H1 (cell line): Measurements from ENCODE around the gene PTBP3. TPM values are rescaled to one million over a fixed set of nuclear protein-coding genes. Genes with fewer than 3 reads are reported as not detected.

ENCODE experiments used
- CTCF ChIA-PET: fragments of 300-600 bp; sonication (Branson Sonifier 250); formaldehyde crosslinking; loops from one replicate; lab custom pipeline; 2021; ENCODE audit not compliant: partially characterized antibody; lab: Charles Lee
- POLR2A ChIA-PET: fragments of 300-600 bp; sonication (Branson Sonifier 250); formaldehyde crosslinking; loops from one replicate; lab custom pipeline; 2021; ENCODE audit warnings: inconsistent platforms; ENCODE audit not compliant: partially characterized antibody; lab: Charles Lee
- DNase-seq, 2 experiments: peaks; one replicate each; pipeline versions ENCODE4 v3.0.0 to v3.0.0-alpha.2; 2010 to 2022; ENCODE audit warnings: low spot score in 2 of 2, low read depth in 1 of 2, mixed read lengths in 1 of 2
- FAIRE-seq: peaks from 2 replicates; lab custom pipeline; 2011; peaks lifted over from hg19 to GRCh38; lab: Jason Lieb, UNC
- H2AFZ ChIP-seq: 2 replicates; pipeline ENCODE4 v1.8.1; 2012; ENCODE audit warnings: low read length, inconsistent platforms
- H2AK5ac ChIP-seq: 2 replicates; pipeline ENCODE4 v1.6.1; 2013; ENCODE audit warnings: low read depth, low read length
- H2BK120ac ChIP-seq: replicated peaks from 2 replicates; pipeline ENCODE3; 2013; ENCODE audit warnings: low read depth, low read length, inconsistent platforms
- H2BK12ac ChIP-seq: 2 replicates; pipeline ENCODE4 v1.6.1; 2013; ENCODE audit warnings: low read depth, low read length
- H2BK15ac ChIP-seq: 2 replicates; pipeline ENCODE4 v1.6.1; 2013; ENCODE audit warnings: low read length
- H2BK20ac ChIP-seq: 2 replicates; pipeline ENCODE4 v1.6.1; 2013; ENCODE audit warnings: low read length
- H2BK5ac ChIP-seq: 2 replicates; pipeline ENCODE4 v1.6.1; 2013; ENCODE audit warnings: low read depth, low read length
- H3K14ac ChIP-seq: 2 replicates; pipeline ENCODE4 v1.6.1; 2013; ENCODE audit warnings: inconsistent platforms; ENCODE audit not compliant: insufficient read length
- H3K18ac ChIP-seq: 2 replicates; pipeline ENCODE4 v1.6.1; 2013; ENCODE audit warnings: low read length; ENCODE audit errors: extremely low read depth
- H3K23ac ChIP-seq: 2 replicates; pipeline ENCODE4 v1.6.1; 2013; ENCODE audit warnings: inconsistent platforms; ENCODE audit not compliant: insufficient read length
- H3K23me2 ChIP-seq: 2 replicates; pipeline ENCODE4 v1.6.1; 2013; ENCODE audit warnings: low read depth, low read length
- H3K27ac ChIP-seq: 2 replicates; pipeline ENCODE4 v1.6.1; 2011; ENCODE audit warnings: low read depth, low read length, inconsistent platforms
- H3K27me3 ChIP-seq, 4 experiments: replicated peaks in 1 of 4; 1 replicate in 1 of 4; 2 replicates in 3 of 4; pipeline versions ENCODE4 v1.6.1 to v1.8.1; 2011 to 2013; ENCODE audit warnings: low read length in 3 of 4, mild to moderate bottlenecking in 3 of 4, inconsistent platforms in 2 of 4, mixed read lengths in 2 of 4, moderate library complexity in 1 of 4; ENCODE audit not compliant: control insufficient read depth in 3 of 4, insufficient read depth in 3 of 4; ENCODE audit errors: extremely low read depth in 1 of 4
- H3K36me3 ChIP-seq, 4 experiments: 2 replicates each; pipeline versions ENCODE4 v1.6.1 to v1.8.1; 2011 to 2013; ENCODE audit warnings: mild to moderate bottlenecking in 4 of 4, low read length in 3 of 4, moderate library complexity in 2 of 4, control low read depth in 1 of 4, inconsistent platforms in 1 of 4; ENCODE audit not compliant: insufficient read depth in 4 of 4, control insufficient read depth in 2 of 4
- H3K4ac ChIP-seq: replicated peaks from 2 replicates; pipeline ENCODE3; 2013; ENCODE audit warnings: low read length, low read depth, mixed read lengths, inconsistent platforms; ENCODE audit not compliant: insufficient read length
- H3K4me1 ChIP-seq, 4 experiments: replicated peaks in 1 of 4; 1 replicate in 1 of 4; 2 replicates in 3 of 4; pipeline versions ENCODE4 v1.6.1 to v1.8.1; 2011 to 2013; ENCODE audit warnings: low read length in 3 of 4, inconsistent platforms in 2 of 4, mixed read lengths in 1 of 4; ENCODE audit not compliant: insufficient read depth in 4 of 4, control insufficient read depth in 3 of 4
- H3K4me2 ChIP-seq, 2 experiments: 2 replicates each; pipeline versions ENCODE4 v1.6.1 to v1.8.1; 2011 to 2013; ENCODE audit warnings: low read depth in 2 of 2, low read length in 2 of 2, control low read depth in 1 of 2, inconsistent platforms in 1 of 2, mild to moderate bottlenecking in 1 of 2; ENCODE audit not compliant: insufficient read depth in 1 of 2
- H3K4me3 ChIP-seq, 4 experiments: fragments of 200-600, 300-600 bp in 1 of 4; sonication (generic), shearing (Covaris generic), sonication (Bioruptor Twin) in 1 of 4; 2 replicates each; pipeline versions ENCODE4 v1.5.1 to v1.8.1; 2011 to 2016; ENCODE audit warnings: low read length in 4 of 4, low read depth in 3 of 4, control low read depth in 2 of 4, inconsistent platforms in 2 of 4, mild to moderate bottlenecking in 2 of 4, mixed read lengths in 1 of 4, moderate library complexity in 1 of 4; ENCODE audit not compliant: insufficient read depth in 2 of 4; ENCODE audit errors: extremely low read depth in 1 of 4
- H3K56ac ChIP-seq: replicated peaks from 2 replicates; pipeline ENCODE3; 2013; ENCODE audit warnings: low read depth, mild to moderate bottlenecking, mixed read lengths, low read length, inconsistent platforms; ENCODE audit not compliant: insufficient read length
- H3K79me1 ChIP-seq: 2 replicates; pipeline ENCODE4 v1.6.1; 2013; ENCODE audit warnings: low read depth, low read length, control low read depth
- H3K79me2 ChIP-seq, 2 experiments: 2 replicates each; pipeline versions ENCODE4 v1.6.1 to v1.8.1; 2012 to 2013; ENCODE audit warnings: low read length in 2 of 2, mild to moderate bottlenecking in 2 of 2, inconsistent platforms in 1 of 2; ENCODE audit not compliant: insufficient read depth in 2 of 2, control insufficient read depth in 1 of 2
- H3K9ac ChIP-seq, 4 experiments: replicated peaks in 1 of 4; 1 replicate in 1 of 4; 2 replicates in 3 of 4; pipeline versions ENCODE4 v1.6.1 to v1.8.1; 2011 to 2013; ENCODE audit warnings: low read depth in 3 of 4, low read length in 3 of 4, control low read depth in 2 of 4, mild to moderate bottlenecking in 2 of 4, moderate library complexity in 2 of 4, inconsistent platforms in 1 of 4; ENCODE audit errors: extremely low read depth in 1 of 4
- H3K9me3 ChIP-seq, 2 experiments: 2 replicates each; pipeline versions ENCODE4 v1.6.1 to v1.8.1; 2012 to 2013; ENCODE audit warnings: mild to moderate bottlenecking in 2 of 2, moderate library complexity in 2 of 2, control low read depth in 1 of 2, inconsistent platforms in 1 of 2, low read depth in 1 of 2, low read length in 1 of 2, mixed read lengths in 1 of 2; ENCODE audit not compliant: insufficient read depth in 2 of 2
- H4K20me1 ChIP-seq, 2 experiments: replicated peaks in 1 of 2; 2 replicates each; pipeline versions ENCODE3 to v1.8.1; 2011 to 2013; ENCODE audit warnings: inconsistent platforms in 2 of 2, low read length in 2 of 2, mild to moderate bottlenecking in 1 of 2; ENCODE audit not compliant: insufficient read depth in 2 of 2, control insufficient read depth in 1 of 2
- H4K5ac ChIP-seq: 2 replicates; pipeline ENCODE4 v1.6.1; 2013; ENCODE audit warnings: low read length, low read depth, mixed read lengths, inconsistent platforms; ENCODE audit not compliant: insufficient read length
- H4K8ac ChIP-seq: 2 replicates; pipeline ENCODE4 v1.8.0; 2013; ENCODE audit warnings: mild to moderate bottlenecking, moderate library complexity, low read length, inconsistent platforms; ENCODE audit not compliant: insufficient read depth; ENCODE audit errors: extremely low read depth
- H4K91ac ChIP-seq: replicated peaks from 2 replicates; pipeline ENCODE3; 2013; ENCODE audit warnings: low read length, mixed read lengths, inconsistent platforms; ENCODE audit not compliant: insufficient read length
- CBX8 ChIP-seq: fragments of 300-800, 300-1000 bp; sonication (generic); IDR thresholded peaks from 2 replicates; pipeline ENCODE4 v1.7.1; 2016; ENCODE audit warnings: low read depth, low read length, borderline replicate concordance
- CEBPB ChIP-seq: IDR thresholded peaks from 2 replicates; pipeline ENCODE4 v1.6.1; 2012; ENCODE audit warnings: low read depth, low read length
- CHD1 ChIP-seq: IDR thresholded peaks from 2 replicates; pipeline ENCODE4 v1.6.1; 2012; ENCODE audit warnings: low read depth, low read length, improper control_type of control experiment
- CREB1 ChIP-seq: IDR thresholded peaks from 2 replicates; pipeline ENCODE4 v1.6.1; 2012; ENCODE audit warnings: inconsistent platforms
- E2F6 ChIP-seq: IDR thresholded peaks from 2 replicates; pipeline ENCODE4 v1.6.1; 2012; ENCODE audit warnings: inconsistent platforms
- HDAC2 ChIP-seq, 2 experiments: fragments of 300-600 bp in 1 of 2; sonication (generic) in 1 of 2; IDR thresholded peaks; 2 replicates each; pipeline ENCODE4 v1.6.1; 2011 to 2012; ENCODE audit warnings: low read depth in 2 of 2, low read length in 2 of 2, mild to moderate bottlenecking in 2 of 2, moderate library complexity in 2 of 2, borderline replicate concordance in 1 of 2, inconsistent platforms in 1 of 2
- HDAC6 ChIP-seq: IDR thresholded peaks from one replicate; pipeline ENCODE4 v1.7.1; 2012; ENCODE audit warnings: low read depth, mild to moderate bottlenecking, inconsistent platforms, low read length, moderate library complexity
- KDM1A ChIP-seq: fragments of 200-600, 300-600 bp; sonication (generic); IDR thresholded peaks from 2 replicates; pipeline ENCODE4 v1.7.1; 2016; ENCODE audit warnings: mild to moderate bottlenecking, low read length, borderline replicate concordance
- KDM4A ChIP-seq: IDR thresholded peaks from one replicate; pipeline ENCODE4 v1.7.1; 2012; ENCODE audit warnings: low read depth, mild to moderate bottlenecking, moderate library complexity, low read length, inconsistent platforms; ENCODE audit not compliant: severe bottlenecking
- KDM5A ChIP-seq: fragments of 200-600 bp; IDR thresholded peaks from 2 replicates; pipeline ENCODE4 v1.7.1; 2012; ENCODE audit warnings: mild to moderate bottlenecking, low read length, inconsistent platforms, mixed read lengths
- POLR2AphosphoS5 ChIP-seq: IDR thresholded peaks from 2 replicates; pipeline ENCODE4 v1.6.1; 2011; ENCODE audit warnings: low read depth, low read length
- RAD21 ChIP-seq, 2 experiments: IDR thresholded peaks in 1 of 2; conservative IDR thresholded peaks in 1 of 2; 2 replicates each; pipeline ENCODE4 v1.6.1; 2011; ENCODE audit warnings: low read depth in 2 of 2, low read length in 2 of 2, improper control_type of control experiment in 1 of 2, inconsistent platforms in 1 of 2, mild to moderate bottlenecking in 1 of 2, moderate library complexity in 1 of 2
- RFX5 ChIP-seq: IDR thresholded peaks from 2 replicates; pipeline ENCODE4 v1.6.1; 2011; ENCODE audit warnings: low read depth, low read length, improper control_type of control experiment, borderline replicate concordance
- SIX5 ChIP-seq: IDR thresholded peaks from 2 replicates; pipeline ENCODE4 v1.6.1; 2011; ENCODE audit warnings: mild to moderate bottlenecking, low read depth, low read length
- WGBS, 2 experiments: shearing (Covaris generic) in 1 of 2; methylation state at CpG; one replicate each; pipeline versions ENCODE4 v1.1.6 to v1.1.7; 2013 to 2015; ENCODE audit warnings: low lambda C conversion rate in 2 of 2, mixed read lengths in 2 of 2, inconsistent platforms in 1 of 2, low coverage in 1 of 2, missing lambda C conversion rate in 1 of 2; ENCODE audit not compliant: insufficient replicate concordance in 2 of 2, insufficient coverage in 1 of 2, insufficient read length in 1 of 2; ENCODE audit errors: extremely low coverage in 1 of 2, missing lambda C conversion rate in 1 of 2; 5-methylcytosine and 5-hydroxymethylcytosine counted together
- polyA plus RNA-seq, 7 experiments: library from polyadenylated mRNA; depleted of rRNA in 3 of 7; stranded (reverse) in 5 of 7; unstranded in 2 of 7; fragments of >200 nt in 5 of 7; fragments of 200-250 nt in 2 of 7; gene quantifications; 1 replicate in 5 of 7; 2 replicates in 1 of 7; 4 replicates in 1 of 7; pipeline versions ENCODE4 v1.2.1 to v1.2.3, GENCODE V29; 2011 to 2013; ENCODE audit warnings: missing spikeins in 2 of 7, mixed read lengths in 2 of 7
- total RNA-seq: library from RNA; stranded (reverse); fragmentation: NEBNext Ultra II Directional; extraction: Animal tissue kit (Norgen Biotek cat#: 25700); gene quantifications from 2 replicates; pipeline ENCODE4 v1.2.1, GENCODE V29; 2021

The PTBP3 gene
- total and polyA plus RNA-seq, 2 of the 8 experiments (the other 6 are each of a cell fraction or from before 2014, with no cell fraction given): 51.0 to 124 TPM

DNA sequence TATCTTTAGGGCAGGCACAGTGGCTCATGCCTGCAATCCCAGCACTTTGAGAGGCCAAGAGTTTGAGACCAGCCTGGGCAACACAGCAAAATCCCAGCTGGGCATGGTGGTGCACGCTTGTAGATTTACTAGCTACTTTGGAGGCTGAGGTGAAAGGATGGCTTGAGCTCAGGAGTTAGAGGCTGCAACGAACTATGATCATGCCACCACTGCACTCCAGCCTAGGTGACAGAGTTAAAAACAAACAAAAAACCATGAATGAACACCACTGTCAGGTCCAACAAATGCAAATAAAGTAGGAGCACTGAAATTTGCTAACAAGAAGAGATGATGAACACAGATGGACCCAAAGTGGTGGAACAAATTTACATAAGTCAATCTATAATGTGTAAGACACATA, 4.9 kb downstream of the PTBP3 start:
- CTCF ChIA-PET: interaction anchor here (1.0 to 1.2 kb wide), 4 partner anchors 14 to 419 kb away, joined by 3 to 4 read pairs (median 3); no protein-coding TSS in a partner anchor
- peaks cover 5 to 12% of the 10 kb centered on the region in 2 experiments for H4K20me1 ChIP-seq
- FAIRE-seq: no peak

More for the DNA sequence above, 4.9 kb downstream of the PTBP3 start:
- H2BK20ac ChIP-seq: no peak overlapping the region
- no peak for DNase-seq
- no peak overlapping the region for H3K4ac ChIP-seq
- TF ChIP-seq CREB1 (no peak), CBX8 (no peak), HDAC2 (IDR thresholded peaks at IDR 0.05; ENCODE audit: borderline replicate concordance in 1 of 2, low read depth in 2 of 2, low read length in 2 of 2) (no peak), RAD21 (IDR thresholded peaks at IDR 0.05 in 1 of 2, conservative IDR thresholded peaks at IDR 0.05 in 1 of 2; ENCODE audit: low read depth in 2 of 2, low read length in 2 of 2) (no peak), KDM4A (no peak), CHD1 (no peak), RFX5 (no peak), KDM1A (no peak), HDAC6 (no peak), E2F6 (no peak), KDM5A (no peak), CEBPB (no peak), POLR2AphosphoS5 (no peak), SIX5 (no peak)
- TF ChIP-seq, all 59 proteins: peak for 0
- Histone ChIP-seq H2BK12ac (no peak overlapping the region), H4K5ac (no peak overlapping the region), H2BK15ac (no peak overlapping the region), H3K9me3 (no peaks in the 10 kb centered on the region), H3K23me2 (no peaks in the 10 kb centered on the region; the same call in 1 of the 2 replicates), H3K36me3 (no peaks in the 10 kb centered on the region), H3K23ac (no peak overlapping the region), H3K4me2 (no peak overlapping the region), H2AFZ (no peak overlapping the region), H3K27me3 (no peaks in the 10 kb centered on the region), H2BK120ac (no peak overlapping the region), H3K14ac (no peak overlapping the region), H2BK5ac (no peak overlapping the region), H3K4me3 (no peak overlapping the region), H3K79me2 (peaks cover 17 to 90% of the 10 kb centered on the region in 2 experiments), H3K56ac (no peak overlapping the region), H2AK5ac (no peak overlapping the region), H3K27ac (no peak overlapping the region), H3K9ac (no peak overlapping the region), H3K4me1 (peaks cover 0 to 10% (median 0%) of the 10 kb centered on the region in 4 experiments; a peak in 3 of 7 replicates), H3K18ac (no peak overlapping the region), H4K91ac (no peak overlapping the region), H4K8ac (no peak overlapping the region), H3K79me1 (peaks cover 6% of the 10 kb centered on the region)
- WGBS, 2 experiments: 88% methylated on average over 2 of the region's 2 CpGs; no CpG with 5 or more reads in 1 of the 2 experiments
- POLR2A ChIA-PET: interaction anchor here (1.0 to 1.9 kb wide), 2 partner anchors 15 to 50 kb away, joined by 4 read pairs; no protein-coding TSS in a partner anchor
